Coronary artery (tissue), 2 donors: ENCODE data around the gene FBXL2.

ENCODE experiments used
- DNase-seq: peaks from one replicate; pipeline ENCODE4 v3.0.0-alpha.2; 2017; ENCODE audit warnings: low spot score
- H3K27ac ChIP-seq, 2 donors: fragments of 200-600 bp; sonication (generic); one replicate each; pipeline ENCODE4 v1.5.1; 2016 to 2019
- H3K4me3 ChIP-seq: fragments of 200-600 bp; sonication (generic); 2 replicates; pipeline ENCODE4 v1.5.1; 2016; ENCODE audit warnings: mild to moderate bottlenecking, moderate library complexity
- CTCF ChIP-seq: fragments of 200-600 bp; sonication (generic); IDR thresholded peaks from one replicate; pipeline ENCODE4 v1.5.1; 2019; ENCODE audit warnings: antibody characterized with exemption

The FBXL2 gene

GRCh38 chr3:33383951-33384350 lies 106.7 kb downstream of the FBXL2 start:
- TF ChIP-seq CTCF = no peak
- no peak for DNase-seq
- H3K4me3 ChIP-seq = no peak overlapping the region
- no peak overlapping the region for H3K27ac ChIP-seq

DNA sequence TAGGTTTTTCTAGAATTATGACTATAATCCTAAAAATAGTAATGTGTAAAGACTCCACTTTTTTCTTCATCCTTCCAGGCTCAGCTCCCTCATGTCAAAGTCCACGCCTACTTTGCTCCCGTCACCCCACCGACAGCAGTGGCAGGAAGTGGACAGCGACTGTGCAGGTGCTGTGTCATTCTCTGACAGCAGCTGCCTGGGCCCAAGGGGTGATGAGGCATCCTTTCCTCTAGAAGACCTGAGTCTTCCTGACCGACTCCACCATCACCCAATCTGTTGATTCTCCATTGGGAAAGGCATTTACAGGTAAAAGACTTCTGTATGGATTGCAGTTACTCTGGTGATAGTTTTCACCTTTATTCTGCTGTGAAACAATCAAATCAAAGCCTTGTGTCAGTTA lies 108.2 kb downstream of the FBXL2 start:
- TF ChIP-seq CTCF = no peak
- no peak overlapping the region for H3K27ac ChIP-seq
- no peak overlapping the region for H3K4me3 ChIP-seq
- no peak for DNase-seq

GRCh38 chr3:33386631-33387030 lies 109.4 kb downstream of the FBXL2 start:
- Histone ChIP-seq H3K4me3 (no peak overlapping the region), H3K27ac (no peak overlapping the region)
- DNase-seq = no peak
- no peak for TF ChIP-seq CTCF

- Histone ChIP-seq H3K27ac (no peak overlapping the region), H3K4me3 (no peak overlapping the region)
- TF ChIP-seq CTCF = no peak
- no peak for DNase-seq
Measured at GRCh38 chr3:33388374-33389100, 111.3 kb downstream of the FBXL2 start.

- TF ChIP-seq CTCF = no peak
- Histone ChIP-seq H3K4me3 (no peak overlapping the region), H3K27ac (peak overlapping the region in 1 of 2 donors; percentile 10)
- no peak for DNase-seq
Measured at GRCh38 chr3:33389908-33390307, 112.7 kb downstream of the FBXL2 start.

DNA sequence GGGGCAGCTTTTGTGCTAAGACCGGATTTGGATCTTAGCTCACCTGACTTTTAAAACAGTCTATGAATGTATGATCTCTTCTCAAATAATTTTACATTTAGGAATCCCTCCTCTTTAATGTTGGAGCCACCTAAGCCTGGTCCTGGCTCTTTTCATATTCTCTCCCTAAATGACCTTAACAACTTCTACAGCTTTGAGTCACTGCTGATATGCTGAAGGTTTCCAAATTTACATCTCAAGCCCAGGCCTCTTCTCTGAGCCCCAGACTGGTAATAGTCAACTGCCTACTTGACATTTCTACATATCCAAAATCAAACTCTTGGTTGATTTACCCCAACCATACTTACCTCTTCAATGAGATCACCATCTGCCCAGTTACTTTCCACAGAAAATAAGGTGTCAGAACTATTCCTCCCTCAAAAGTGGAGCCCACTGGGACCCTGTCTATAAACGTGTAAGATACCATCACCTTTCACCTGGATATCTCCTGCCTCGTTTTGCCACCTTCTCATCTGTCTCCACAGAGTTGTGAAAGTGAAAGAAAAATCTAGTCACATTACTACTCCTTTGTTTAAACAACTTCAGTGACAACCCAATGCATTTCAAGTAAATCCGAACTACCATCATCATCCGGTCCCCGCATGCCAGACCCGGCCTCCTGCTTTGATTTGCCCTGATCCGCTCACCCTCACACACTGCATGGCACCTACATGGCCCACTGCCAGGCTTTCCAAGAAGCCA lies 114.2 kb downstream of the FBXL2 start:
- Histone ChIP-seq H3K4me3 (no peak overlapping the region), H3K27ac (no peak overlapping the region)
- TF ChIP-seq CTCF = no peak
- no peak for DNase-seq

GRCh38 chr3:33392144-33392543 lies 114.9 kb downstream of the FBXL2 start:
- no peak overlapping the region for H3K27ac ChIP-seq
- TF ChIP-seq CTCF = no peak
- H3K4me3 ChIP-seq = no peak overlapping the region
- no peak for DNase-seq
